GM20431 (cell line): ENCODE data around the gene ZNF385B.

Experiments used
- in situ Hi-C: fragments of 300-500 bp; cut with MseI, MboI; formaldehyde crosslinking; loops from one replicate; pipeline ENCODE4 v1.15.0; 2020; ENCODE audit warnings: low sequenced_read_pairs; ENCODE audit not compliant: unreplicated experiment

The ZNF385B gene

DNA sequence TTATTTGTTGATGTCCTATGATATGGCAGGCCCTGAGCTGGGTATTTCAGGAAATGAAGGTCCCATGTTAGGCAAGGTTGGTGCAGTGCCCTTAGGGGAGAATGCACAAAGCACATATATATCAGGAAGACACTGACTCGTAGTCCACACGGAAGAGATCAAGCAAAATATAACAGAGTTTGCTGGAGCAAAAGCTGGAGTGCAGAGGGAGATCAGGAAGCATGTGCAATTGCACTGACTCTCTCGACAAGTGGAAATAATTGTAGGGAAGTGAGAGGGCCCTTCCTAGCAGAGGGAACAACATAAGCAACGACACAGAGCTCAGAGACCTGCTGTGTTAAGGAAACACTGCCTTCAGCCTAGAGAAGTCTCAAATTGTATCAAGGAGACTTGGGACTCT, 4.2 kb downstream of the ZNF385B start:
- in situ Hi-C loops = no loop called here

DNA sequence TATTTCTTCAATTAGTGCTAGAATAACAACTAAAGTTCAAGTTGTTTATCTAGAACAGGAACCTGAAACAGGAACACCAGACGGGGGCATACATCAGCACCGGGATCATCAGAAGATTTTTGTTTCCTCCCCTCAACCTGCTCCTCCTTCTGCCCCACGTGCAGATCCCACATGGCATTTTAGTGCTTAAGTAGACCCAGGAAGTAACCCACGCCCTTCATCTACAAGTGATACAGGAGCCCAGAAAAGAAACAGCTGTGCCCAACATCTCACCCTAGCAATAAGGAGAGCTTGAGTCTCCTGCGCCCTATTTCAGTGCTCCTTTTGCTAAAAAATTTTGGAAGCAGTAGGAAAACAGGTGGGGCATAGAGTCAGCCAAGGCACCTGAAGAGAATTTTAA, 5.2 kb downstream of the ZNF385B start:
- in situ Hi-C loops = no loop called here

DNA sequence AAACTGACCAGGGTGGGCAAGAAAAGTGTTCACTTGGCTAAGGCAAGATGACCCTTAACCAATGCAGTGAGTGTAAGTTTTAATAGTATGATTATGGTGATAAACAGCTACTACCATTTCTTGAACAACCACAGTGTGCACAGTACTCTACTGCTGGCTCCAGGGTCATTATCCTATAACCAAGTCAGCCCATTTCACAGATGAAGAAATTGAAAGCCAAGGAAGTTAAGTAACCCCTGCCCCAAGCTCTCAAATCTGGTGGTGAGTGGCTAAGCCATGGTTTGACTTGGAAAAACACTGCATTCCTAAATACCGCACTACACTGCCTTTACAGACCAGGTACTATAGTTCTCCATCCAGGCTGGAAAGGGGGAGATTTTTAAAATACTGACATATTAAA, 5.7 kb downstream of the ZNF385B start:
- in situ Hi-C loops = no loop called here

DNA sequence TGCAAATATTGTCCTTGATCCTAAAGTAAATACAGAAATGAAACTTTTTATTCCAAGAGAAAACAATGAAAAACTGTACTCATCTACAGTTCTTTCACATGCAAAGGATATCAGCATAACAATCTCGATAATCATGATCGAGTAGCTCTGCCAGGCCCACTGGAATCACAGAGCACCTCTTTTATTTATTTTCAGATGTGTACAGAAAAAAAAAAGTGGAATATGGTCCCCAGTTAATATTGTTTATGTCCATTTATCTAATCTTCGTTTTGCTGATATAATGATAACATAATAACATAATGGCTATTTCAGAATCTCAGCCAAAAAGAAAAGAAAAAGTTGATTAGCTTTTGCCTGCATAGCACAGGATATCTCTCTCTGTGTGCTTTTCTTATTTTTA, 6.5 kb downstream of the ZNF385B start:
- in situ Hi-C loops = no loop called here

DNA sequence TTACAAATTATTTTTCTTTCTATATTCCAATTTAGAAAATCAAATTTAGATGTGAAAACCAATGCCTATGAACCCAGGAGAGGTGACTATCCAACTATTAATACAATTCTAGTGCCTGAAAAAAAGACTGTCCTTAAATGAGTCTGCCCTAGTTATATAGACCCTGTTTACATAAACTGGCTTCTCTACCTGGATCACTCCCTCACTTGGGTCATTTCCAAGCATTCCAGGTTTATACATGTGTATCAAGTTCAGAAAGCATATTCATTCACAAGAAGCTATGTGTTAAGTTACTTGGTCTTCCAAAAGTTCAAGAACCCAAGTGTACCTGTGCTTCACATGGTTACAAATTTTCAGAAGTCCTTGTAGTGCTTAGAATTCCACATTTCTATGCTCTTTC, 8.3 kb downstream of the ZNF385B start:
- in situ Hi-C loops = no loop called here

DNA sequence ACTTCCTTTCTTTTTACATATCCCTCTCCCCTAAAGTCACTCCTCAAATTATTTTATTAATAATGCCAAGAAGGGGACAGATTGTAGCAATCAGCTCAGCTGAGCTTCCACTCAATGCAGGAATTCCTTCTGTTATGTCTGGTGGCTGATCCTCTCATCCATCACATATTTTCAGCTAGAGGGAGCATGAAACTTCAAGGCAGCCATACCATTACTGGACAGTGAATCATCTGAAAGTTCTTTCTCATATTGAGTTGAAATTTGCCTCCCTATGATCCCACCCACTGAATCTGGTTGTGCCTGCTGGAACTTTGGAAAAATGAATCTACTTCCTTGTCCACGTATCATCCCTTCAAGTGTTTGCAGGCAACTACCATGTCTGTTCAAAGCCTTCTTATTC, 11.2 kb downstream of the ZNF385B start:
- in situ Hi-C loops = no loop called here

DNA sequence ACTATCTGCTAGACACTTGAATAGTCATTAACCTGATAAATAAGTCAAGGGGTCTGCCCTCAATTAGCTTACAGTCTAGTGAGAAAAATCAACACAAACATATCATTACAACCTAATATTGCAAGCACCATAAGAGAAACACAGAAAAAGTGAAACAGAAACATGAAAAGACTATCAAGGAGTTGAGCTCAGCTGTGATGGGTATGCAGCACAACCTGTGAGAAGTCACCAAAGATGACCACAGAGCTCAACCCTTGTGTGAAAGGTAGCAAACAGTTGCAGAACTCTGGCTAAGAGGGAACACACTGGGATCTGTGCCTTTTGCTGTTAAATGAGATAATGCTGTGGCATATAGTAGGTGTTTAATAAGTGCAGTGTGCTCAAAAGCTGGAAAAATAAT, 11.7 kb downstream of the ZNF385B start:
- in situ Hi-C loops = no loop called here

DNA sequence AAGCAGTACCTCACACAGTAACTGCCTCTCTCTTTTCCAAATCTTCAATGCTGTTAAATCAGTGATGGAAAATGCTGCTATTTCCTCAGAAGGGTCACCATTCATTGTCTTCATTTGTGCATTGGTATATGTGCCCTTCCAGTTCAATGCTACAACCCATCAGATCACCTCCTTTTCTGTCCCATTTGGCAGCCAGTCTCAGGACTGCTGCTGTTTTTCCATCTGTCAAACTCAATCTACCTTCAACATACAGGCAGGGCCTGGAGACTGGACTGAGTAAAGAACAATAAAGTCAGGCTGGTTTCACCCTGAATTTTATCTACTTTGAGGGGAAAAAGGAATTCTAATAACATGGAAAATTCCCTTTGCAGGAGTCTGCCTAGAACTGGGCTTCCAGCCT, 17.9 kb downstream of the ZNF385B start:
- in situ Hi-C loops = no loop called here

DNA sequence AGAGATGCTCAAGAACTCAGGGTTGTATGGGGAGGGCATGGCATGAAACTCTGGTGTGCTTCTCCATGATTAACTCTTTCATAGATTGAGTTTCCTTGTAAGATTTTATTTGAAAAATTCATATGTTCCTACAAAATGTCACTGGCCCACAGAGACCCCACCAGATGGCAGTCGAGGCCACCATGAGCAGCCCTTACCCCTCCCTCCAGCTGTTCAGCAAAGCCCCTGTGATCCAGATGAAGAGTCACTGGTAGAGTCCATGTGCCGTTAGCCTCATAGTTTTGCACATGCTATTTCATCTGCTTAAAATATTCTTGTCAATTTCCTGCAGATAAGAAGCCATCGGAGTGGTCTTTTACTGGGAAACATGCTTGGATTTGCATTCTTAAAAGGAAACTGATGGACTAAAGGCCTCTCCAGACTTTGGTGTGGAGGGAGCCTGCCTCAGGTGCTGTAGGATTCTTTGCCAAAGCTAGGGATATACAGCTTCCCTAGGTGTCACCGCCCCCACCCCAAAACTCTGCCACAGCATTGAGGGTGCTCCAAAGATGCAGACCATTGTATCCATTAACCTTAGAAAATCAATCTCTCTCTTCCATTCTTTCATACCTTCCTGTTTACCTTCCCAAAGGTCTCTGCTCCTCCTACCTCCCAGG, 18.8 kb downstream of the ZNF385B start:
- in situ Hi-C loops = no loop called here

DNA sequence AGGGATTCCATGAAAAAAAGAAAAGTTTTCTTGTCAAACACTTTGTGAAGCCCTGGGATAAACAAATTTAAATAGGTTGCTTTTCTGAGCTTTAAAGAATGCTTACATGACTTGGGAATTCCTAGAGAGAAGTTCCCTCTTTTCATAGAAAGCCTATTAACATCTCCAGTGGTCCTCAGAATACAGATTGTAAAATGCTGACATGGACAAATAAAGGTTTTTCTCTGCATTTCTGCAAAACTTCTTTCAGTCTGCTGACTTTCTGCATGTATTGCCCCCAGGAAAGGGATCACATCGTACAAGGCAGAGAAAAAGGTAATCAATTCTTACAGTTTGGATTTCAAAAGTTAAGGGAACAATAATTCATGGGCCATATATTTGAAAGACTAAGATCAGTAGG, 20.6 kb downstream of the ZNF385B start:
- in situ Hi-C loops = no loop called here

DNA sequence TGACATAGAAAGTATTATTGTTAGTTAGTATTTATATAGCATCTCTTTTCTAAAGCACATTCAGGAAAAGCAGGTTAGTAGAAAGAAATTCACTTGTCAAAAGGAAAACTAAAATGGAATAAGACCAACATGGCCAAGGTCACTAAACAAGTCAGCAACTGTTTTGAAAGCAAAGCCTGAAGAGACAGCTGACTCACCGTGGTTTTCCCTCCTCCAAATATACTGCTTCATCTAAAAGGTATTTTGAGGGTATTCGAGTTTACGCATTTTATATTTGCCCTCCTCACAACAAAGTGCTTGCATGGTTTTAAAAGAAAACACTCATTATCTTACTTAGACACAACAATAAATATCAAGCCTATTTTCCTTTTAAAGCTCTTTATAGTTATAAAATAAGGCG, 24.0 kb downstream of the ZNF385B start:
- in situ Hi-C loops = no loop called here

DNA sequence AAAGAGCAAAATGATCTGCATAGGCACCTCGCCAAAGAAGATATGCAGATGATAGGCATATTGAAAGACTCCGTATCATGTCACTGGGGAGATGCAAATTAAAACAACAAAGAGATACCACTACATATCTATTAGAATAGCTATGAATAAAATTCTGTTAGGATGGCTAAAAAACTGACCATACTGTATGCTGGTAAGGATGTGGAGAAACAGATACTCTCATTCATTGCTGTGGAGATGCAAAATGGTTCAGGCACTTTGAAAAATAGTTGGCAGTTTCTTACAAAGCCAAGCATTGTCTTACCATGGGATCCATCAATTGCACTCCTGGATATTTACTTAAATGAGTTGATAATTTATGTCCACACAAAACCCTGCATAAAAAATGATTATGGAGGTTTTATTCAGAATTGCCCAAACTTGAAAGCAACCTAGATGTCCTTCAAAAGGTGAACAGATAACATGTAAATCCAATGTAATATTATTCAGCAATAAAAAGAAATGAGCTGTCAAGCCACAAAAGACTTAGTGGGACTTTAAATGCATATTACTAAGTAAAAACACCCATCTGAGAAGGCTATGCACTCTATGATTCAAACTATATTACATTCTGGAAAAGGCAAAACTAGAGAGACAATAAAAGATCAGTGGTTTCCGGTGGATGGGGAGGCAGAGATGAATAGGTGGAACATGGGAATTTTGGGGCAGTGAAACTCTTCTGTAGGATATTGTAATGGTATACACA, 31.2 kb downstream of the ZNF385B start:
- in situ Hi-C loops = no loop called here

DNA sequence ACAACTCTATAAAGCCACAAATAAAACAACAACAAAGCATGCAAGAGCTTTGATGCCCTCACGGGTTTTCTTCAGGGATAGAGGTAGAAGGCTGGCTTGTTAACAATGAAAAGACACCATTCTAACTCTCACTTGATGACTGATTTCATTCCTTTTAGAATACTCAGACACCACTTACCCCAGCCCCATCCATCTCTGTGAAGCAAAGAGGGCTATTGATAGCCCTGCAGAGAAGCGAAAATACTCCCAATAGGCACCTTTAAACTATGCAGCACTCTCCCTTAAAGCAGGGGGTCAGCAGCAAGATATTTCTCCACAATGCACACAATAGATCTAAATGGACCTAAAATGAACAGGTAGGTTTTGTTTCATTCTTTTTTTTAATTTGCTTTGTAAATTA, 35.1 kb downstream of the ZNF385B start:
- in situ Hi-C loops = no loop called here

DNA sequence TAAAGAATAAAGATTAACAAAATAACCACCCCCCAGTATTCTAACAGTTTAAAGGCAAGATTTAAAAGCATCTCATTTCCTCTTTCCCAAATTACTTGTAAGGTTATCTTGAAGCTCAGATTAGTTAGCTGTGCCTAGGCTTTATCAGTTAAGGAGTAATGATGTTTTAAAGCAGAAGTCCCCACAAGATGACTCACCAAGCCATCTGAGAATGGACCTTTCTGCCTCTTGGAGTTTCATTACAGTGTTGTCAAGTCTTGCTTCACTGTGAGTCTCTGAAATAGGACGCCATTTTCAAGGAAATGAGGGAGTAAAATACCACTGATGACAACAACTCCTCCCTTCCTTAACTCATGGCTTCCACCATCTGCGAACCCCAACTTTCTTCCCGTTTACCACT, 35.9 kb downstream of the ZNF385B start:
- in situ Hi-C loops = no loop called here

DNA sequence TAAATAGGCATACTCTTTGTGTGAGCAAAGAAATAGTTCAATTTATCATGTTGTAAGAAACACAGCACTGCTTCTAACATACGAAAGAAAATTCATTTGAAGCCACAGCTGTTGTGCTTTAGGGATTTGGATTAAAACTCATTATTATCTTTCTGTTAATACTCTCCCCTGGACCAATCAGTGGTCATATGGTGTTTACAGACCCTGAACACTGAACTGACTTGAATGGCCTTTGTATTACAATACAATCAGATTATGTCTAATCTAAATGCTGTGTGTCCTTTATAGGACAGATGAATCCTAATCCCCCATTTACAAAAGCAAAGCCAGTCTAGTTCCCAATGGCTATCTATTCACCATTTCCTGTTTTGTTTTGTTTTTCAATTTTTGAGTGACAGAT, 36.5 kb downstream of the ZNF385B start:
- in situ Hi-C loops = no loop called here

DNA sequence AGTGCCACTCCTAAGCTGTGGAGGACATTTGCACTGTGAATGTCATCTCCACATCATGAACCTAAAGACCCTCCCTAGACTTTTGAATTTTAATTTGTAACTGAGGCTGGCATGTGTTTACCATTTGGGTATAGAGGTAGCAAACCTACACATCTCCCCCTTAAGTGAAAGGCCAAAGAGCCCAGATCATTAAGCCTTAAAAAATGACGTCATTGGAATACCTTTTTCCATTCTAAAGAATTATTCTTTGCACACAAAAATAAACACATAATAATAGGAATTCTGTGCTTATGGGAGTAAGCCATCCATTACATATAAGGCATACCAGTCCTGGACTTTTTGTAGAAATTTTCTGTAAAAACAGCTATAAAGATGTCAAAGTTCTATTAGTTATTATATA, 38.9 kb downstream of the ZNF385B start:
- in situ Hi-C loops = no loop called here

DNA sequence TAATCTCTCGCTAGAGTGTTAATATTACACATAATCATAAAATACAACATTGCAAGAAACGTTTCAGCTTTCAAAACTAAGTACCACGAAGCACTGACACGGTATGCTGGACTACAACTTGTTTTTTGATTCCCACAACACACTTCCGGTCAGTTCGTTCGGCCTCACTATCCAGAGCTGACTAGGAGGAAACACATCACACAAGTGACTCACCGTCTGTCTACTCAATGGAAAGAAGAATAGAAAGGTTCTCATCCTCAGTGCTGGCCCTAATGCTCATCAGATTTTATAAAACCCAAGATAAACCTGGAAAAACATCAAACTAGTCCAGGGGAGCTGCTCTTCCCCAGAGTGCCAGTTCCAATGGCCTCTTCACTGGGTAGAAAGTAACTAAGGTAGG, 42.9 kb downstream of the ZNF385B start:
- in situ Hi-C loops = no loop called here

DNA sequence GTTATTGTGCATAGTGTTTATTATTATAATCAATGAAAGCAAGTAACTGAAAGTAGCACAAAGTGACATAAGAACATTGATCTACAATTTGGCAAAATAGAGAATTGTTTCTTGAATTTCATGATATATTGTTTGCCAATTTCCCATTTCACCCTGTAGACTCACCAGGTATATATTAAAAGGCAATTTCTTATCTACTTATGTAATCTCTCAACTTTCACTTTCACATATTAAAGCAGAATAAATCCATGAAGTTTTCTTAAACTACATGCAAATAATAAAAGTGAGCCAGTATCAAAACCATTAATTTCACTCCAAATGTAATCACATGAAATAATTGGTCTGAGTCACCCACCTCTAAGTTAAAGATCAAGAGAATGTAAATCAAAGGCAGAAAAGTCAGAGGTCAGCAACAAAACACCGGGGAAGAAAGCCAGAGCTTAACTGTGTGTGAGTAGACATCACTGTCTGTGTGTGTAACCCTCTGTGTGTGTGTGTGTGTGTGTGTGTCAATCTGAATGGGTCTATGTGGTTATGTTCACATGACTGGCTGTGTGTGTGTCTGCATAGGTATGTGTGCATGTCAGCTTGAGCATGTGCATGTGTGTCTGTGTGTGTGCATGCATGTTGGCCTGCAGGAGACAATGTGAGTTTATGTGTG, 44.1 kb downstream of the ZNF385B start:
- in situ Hi-C loops = no loop called here

DNA sequence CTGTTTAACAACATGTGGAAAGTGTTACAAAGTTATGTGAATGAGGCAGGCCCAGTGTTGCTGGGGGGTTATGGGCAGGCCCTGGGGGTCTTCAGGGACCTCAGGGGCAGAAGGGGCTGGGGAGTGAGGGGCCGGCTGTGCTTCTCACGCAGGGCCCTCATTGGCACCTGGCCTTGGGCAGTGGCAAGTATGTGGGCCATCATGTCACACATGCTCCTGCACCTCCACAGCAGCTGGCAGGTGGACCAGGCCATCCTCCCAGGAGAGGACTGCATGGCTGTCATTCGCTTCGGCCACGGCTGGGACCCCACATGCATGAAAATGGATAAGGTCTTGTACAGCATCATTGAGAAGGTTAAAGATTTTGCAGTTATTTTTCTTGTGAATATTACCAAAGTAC, 47.4 kb downstream of the ZNF385B start:
- in situ Hi-C loops = no loop called here

DNA sequence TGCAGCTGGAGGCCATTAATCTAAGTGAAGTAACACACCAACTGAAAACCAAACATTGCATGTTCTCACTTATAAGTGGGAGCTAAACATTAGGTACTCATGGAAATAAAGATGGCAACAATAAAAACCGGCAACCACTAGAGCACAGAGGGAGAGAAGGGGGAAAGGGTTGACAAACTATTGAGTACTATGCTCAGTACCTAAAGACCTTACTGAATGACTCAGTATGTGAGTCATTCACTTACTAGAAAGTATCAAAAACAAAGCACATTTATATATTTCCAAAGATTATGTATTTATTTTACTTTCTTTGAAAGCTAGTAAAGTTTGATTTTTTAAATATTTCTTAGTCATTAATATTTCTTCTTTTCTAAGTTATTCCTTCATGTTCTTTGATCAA, 48.9 kb downstream of the ZNF385B start:
- in situ Hi-C loops = no loop called here

DNA sequence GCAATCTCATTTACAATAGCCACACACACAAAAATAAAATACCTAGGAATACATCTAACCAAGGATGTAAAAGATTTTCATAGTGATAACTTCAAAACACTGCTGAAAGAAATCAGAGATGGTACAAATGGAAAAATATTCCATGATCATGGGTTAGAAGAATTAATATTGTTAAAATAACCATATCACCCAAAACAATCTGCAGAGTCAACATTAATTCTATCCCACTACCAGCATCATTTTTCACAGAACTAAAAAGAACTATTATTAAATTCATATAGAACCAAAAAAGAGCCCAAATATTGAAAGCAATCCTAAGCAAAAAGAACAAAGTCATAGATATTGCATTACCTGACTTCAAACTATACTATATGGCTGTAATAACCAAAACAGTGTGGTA, 50.4 kb downstream of the ZNF385B start:
- in situ Hi-C loops = no loop called here

DNA sequence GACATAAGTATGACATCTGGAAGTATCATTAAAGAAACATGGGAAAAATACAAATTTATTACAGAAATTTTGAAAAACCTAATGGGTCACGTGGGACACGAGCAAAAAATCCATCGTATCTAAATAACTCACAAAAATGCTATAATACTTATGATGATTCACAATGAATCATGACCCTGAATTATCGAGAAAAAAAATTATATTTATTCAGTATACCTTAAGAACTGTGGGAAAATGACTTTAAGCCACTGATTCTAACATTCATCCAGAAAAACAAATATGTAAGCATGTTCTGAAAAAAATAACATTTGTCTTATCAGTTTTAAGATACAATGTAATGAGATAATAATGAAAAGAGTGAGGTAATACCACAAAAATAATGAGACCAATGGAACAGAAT, 51.8 kb downstream of the ZNF385B start:
- in situ Hi-C loops = no loop called here
